GM21423 (cell line): ENCODE measurements around the gene IGFLR1.

Source experiments
- ATAC-seq: cut with Tn5 transposase; IDR thresholded peaks from one replicate; pipeline ENCODE4 v1.9.1; 2021; ENCODE audit warnings: mild to moderate bottlenecking, moderate library complexity; ENCODE audit not compliant: unreplicated experiment

The IGFLR1 gene, protein sequence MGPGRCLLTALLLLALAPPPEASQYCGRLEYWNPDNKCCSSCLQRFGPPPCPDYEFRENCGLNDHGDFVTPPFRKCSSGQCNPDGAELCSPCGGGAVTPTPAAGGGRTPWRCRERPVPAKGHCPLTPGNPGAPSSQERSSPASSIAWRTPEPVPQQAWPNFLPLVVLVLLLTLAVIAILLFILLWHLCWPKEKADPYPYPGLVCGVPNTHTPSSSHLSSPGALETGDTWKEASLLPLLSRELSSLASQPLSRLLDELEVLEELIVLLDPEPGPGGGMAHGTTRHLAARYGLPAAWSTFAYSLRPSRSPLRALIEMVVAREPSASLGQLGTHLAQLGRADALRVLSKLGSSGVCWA

DNA sequence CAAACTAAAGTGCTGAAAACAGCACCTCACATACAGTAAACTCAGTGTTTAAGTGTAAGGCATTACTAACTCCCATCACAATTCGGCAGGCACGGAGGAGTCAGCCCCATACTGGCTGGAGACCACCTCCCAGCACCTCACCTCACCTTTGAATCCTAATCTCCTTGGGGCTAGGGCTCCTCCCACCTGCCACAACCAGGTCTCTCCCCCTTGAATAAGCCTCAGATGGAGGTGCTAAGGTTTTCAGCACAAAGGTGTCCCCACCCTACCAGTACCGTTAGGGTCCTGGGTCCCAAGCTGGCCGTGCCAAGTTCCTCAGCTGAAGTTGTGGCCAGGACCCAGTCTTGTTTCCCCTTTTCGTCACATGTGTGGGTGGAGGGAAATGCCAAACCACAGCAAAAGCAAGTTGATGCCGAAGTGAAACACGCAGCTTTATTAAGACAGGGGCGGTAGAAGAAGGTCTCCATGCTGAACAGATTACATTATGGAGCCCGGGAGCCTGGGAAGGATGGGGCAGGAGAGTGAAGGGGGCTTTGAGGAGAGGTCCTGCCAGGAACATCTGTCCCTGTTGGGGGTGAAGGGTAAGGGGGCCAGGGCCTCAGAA is at the start of gene IGFLR1:
Gene IGFLR1, minus strand, starts transcription at position 332 of the 604 bp plus-strand sequence. CDS start 1,272 bp downstream, outside the sequence.
- ATAC-seq = no peak

DNA sequence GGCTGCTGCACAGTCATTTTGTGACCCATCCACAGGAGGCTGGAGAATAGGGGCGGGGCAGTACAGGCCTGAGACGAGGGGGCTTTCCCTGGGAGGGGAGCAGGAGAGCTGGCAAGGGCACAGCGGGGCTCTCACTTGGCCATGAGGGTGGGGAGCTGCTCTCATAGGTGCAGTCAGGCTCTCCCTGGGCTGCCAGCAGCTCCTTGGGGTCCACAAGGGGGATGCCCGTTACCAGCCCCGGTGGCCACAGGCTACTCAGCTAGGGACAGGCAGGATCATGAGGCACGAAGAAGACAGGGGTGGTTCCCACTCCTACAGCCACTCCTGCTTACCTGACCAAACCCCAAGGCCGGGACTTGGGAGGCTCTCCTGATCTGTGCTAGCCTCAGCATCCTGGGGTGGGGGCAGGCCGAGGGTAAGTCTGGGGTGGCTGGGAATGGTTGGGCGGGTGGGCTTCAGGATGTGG is 49.6 kb upstream of the IGFLR1 start:
- no peak for ATAC-seq

DNA sequence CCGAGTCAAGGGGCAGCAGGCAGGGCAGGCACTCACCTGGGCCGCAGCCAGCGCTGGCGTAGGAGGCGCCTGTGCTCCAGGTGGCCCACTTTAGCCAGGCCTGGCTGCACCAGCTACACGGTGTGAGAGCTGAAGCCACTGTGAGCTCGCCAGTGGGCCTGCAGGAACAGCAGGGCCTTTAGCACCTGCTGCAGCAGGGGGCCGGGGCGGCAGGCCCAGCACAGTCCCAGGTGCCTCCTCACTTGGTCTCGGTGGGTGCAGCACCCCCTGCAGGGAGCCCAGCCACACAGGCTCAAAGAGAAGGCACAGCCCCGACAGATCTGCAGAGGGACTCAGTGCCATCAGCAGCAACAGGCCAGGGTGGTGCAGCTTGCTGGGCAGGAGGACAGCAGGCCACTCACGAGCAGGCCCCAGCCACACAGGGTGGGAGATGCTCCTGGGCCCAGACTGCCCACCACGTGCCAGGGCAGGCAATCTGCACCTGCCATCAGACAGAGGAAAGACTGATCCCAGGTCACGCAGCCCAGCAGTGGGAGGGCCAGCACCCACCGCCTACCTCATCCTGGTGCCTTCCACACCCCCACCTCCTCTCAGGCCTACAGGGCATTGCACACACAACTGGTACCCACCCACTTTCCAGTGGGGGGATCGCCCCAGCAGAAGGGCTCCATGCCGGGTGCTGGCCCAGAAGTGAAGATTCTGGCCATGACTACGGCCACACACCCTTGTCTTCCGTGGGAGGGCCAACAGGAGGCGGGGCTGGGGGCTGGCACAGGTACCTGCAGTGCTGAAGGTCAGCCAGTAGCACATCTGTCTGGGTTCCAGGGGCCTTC is 48.9 kb upstream of the IGFLR1 start:
- ATAC-seq = no peak

DNA sequence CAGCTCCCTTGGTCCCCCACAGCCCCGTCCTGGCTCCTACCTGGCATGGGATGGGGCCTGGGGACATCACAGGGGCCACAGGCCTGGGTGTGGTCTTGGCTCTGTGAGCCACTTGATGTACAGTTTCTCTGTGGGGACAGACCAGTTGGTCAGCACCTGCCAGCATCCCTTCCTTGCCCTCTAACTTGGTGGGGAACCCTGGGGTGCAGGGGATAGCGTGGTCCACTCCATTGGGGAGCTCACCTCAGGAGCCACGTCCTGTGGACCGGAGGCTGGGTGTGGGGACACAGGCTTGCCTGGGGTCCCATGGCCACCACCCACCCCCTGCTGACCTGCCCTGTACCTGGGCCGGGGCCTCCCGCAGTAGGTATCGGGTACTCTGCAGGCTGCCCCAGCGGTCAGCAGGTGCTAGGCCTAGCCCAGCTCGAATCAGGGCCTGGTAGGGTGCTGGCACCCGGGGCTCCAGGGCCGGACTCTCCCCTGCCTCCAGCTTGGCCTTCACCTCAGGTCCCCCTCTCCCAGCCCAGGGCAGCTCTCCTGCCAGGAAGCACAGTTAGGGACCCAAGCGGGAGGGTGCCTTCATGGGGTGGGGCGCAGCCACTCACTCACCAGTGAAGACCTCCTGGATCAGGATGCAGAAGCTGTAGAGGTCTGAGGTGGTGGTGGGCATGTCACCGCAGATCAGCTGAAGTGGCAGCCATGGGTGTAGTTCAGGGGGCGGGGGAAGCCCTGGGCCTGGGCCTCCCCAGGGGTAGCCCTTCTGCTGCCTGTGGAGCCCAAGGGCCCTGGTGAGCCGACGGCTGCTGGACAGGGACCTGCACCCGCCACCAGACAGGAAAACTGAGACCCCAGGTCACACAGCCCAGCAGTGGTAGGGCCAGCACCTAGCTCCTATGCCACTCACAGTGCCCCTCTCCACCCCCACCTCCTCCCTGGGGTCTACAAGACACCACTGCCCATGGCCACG is 48.0 kb upstream of the IGFLR1 start:
- no peak for ATAC-seq

DNA sequence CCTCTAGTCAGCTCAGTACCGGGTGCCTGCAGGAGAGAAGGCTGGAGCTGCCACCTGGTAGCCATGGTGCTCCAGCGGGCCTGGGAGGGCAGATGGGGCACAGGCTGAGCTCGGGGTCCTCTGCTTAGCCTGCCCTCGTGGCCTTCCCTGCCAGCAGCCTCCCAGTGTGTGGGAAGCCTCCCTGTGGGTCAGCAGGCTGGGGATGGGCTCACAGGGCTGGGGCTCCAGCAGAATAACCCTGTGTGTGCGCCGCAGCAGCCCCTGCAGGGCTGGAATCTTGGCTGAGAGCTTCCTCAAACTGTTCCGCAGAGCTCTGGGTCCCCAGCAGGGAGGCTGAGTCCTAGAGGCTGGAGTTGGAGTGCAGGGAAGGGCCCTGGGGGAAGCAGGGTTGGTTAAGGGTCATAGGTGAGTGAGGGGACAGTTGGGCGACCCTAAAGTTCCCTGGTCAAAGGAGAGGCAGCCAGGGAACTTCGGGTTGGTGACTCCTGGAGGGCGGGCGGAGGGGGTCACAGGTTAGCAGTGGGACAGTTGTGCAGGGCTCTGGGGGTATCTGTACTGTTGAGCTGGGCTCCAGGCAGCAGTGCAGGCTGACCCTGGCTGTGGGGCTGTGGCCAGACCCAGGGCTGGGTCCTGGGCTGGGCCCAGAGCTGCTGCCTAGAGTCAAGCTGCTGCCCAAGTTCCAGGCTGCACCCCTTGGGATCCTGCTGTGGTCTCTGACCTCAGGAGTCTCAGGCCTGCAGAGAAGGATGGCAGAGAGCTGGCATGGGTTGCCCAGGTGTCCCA is 47.1 kb upstream of the IGFLR1 start:
- no peak for ATAC-seq

DNA sequence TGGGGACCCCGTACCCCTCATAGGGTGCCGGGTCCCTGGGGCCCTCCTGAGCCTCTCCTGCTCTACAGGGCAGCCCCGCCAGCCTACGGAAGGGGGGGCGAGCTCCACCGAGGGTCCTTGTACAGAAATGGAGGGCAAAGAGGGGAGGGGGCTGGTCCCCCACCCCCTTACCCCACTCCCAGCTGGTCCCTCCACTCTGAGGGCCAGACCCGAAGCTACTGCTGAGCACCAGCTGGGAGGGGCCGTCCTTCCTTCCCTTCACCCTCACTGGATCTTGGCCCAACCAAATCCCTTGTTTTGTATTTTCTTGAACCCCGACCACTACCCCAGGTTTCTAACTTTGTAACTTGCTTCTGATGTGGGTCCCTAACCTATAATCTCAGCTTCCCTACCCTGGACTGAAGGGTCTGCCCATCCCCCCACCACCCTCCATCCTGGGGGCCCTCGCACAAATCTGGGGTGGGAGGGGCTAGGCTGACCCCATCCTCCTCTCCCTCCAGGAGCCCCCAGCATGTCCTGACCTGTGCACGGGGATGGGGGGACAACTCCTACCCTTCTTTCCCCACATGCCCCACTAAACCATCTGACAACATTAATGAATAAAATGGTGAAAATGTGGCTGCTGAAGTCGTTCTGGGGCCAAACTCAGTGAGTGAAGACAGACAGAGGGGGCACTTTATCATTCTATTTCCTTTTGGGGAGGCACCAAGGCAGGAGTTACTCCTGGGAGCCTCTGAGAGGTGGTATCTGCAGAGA is 46.1 kb upstream of the IGFLR1 start:
- no peak for ATAC-seq

DNA sequence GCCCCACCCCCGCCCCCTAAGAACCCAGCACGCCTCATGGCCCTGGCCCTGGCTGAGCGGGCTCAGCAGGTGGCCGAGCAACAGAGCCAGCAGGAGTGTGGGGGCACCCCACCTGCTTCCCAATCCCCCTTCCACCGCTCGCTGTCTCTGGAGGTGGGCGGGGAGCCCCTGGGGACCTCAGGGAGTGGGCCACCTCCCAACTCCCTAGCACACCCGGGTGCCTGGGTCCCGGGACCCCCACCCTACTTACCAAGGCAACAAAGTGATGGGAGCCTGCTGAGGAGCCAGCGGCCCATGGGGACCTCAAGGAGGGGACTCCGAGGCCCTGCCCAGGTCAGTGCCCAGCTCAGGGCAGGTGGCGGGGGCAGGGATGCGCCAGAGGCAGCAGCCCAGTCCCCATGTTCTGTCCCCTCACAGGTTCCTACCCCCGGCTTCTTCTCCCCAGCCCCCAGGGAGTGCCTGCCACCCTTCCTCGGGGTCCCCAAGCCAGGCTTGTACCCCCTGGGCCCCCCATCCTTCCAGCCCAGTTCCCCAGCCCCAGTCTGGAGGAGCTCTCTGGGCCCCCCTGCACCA is 45.1 kb upstream of the IGFLR1 start:
- no peak for ATAC-seq

DNA sequence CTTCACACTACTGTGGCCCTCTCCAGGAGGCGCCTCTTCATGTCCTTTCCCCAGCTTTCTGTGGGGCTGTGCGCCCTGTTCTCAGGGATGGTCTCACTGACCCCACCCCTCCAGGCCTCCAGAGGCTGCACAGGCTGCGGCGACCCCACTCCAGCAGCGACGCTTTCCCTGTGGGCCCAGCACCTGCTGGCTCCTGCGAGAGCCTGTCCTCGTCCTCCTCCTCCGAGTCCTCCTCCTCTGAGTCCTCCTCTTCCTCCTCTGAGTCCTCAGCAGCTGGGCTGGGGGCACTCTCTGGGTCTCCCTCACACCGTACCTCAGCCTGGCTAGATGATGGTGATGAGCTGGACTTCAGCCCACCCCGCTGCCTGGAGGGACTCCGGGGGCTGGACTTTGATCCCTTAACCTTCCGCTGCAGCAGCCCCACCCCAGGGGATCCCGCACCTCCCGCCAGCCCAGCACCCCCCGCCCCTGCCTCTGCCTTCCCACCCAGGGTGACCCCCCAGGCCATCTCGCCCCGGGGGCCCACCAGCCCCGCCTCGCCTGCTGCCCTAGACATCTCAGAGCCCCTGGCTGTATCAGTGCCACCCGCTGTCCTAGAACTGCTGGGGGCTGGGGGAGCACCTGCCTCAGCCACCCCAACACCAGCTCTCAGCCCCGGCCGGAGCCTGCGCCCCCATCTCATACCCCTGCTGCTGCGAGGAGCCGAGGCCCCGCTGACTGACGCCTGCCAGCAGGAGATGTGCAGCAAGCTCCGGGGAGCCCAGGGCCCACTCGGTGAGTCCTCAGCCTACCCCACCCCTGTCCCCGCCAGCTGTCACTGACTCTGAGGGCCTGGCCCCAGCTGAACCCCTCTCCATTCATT is 44.3 kb upstream of the IGFLR1 start:
- no peak for ATAC-seq

DNA sequence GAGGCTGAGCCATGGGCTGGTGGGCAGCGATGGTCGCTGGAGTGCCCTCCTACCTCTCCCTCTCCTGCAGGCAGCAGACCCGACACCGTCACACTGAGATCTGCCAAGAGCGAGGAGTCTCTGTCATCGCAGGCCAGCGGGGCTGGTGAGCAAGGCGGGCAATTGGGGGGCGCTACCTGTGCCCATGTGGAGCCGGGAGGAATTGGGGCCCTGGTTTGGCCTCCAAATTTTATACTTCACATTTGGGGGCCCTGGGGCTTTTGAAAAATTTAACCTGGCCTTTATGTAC is 43.0 kb upstream of the IGFLR1 start:
- ATAC-seq = no peak

DNA sequence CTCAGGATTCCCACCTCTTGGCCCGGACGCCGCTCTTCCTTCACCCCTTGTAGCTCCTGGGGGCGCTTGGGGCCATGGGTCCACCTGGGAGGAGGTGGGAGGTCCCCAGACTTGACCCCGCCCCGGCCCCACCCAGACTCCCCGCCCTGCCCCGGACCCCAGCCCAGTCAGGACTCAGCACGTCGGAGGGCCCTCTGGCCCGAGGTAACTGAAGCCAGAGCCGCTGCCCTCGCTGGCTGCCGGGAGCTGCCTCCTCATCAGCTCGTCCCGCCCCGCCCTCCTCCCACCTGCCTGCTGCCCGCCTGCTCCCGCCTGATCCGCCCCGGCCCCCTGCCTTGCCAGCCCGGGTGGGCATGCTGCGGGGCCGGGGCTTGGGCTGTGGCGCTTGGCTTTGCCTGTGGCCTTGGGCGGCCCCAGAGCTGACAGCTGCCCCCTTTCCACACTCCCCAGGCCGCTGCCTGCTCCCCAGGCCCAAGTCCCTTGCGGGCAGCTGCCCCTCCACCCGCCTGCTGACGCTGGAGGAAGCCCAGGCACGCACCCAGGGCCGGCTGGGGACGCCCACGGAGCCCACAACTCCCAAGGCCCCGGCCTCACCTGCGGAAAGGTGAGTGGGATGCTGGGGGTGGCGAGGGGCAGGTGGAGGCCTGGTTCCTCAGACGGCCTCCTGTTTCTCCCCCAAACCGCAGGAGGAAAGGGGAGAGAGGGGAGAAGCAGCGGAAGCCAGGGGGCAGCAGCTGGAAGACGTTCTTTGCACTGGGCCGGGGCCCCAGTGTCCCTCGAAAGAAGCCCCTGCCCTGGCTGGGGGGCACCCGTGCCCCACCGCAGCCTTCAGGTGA is 42.5 kb upstream of the IGFLR1 start:
- ATAC-seq = no peak

DNA sequence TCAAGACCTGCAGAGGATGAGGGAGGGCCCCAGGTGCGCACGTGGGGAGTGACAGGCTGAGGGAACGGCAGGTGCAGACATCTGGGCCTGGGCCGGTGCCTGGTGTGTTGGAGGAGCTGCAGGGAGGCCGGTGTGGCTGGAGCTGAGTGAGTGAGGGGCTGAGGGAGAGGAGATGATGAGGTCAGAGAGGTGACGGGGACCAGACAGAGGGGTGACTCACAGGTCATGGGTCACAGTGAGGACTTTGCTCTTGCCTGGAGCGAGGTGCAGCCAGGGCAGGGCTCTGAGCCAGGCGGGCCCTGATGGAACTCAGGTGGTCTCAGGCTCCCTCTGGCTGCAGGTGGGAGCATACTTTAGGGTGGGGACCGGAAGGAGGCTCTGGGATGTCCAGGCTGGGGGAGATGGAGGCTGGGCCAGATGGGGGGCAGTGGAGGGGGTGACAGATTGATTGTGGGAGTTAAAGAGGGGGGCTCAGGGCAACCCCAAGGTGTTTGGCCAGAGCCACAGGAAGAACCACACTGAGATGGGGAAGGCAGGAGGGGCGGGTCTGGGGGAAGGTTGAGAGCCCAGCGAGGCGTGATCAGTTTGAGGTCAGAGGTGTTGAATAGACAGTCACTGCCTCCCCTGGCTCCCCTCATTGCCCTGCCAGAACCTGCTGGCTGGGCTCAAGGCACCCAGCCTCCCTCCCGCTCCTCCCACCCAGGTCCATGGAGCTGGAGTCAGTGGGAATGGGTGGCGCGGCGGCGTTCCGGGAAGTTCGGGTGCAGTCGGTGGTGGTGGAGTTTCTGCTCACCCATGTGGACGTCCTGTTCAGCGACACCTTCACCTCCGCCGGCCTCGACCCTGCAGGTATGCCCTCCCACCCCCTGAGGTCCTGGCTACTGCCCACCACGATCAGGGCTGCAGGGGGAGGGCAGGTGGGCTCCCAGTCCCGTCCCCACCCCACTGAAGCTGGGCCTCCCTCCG is 41.5 kb upstream of the IGFLR1 start:
- no peak for ATAC-seq

DNA sequence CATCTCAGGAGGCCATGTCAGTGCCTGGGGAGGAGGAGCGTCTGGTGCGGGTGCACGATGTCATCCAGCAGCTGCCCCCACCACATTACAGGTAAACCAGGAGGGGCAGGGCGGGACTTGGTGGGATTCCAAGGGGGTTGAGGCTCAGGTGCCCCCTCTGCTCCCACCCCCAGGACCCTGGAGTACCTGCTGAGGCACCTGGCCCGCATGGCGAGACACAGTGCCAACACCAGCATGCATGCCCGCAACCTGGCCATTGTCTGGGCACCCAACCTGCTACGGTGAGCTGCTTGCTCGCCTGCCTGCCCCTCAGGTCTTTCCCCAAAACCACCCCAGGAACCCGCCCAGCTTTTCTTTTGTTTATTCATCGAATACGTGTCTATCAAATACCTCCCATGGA is 40.3 kb upstream of the IGFLR1 start:
- ATAC-seq = no peak

DNA sequence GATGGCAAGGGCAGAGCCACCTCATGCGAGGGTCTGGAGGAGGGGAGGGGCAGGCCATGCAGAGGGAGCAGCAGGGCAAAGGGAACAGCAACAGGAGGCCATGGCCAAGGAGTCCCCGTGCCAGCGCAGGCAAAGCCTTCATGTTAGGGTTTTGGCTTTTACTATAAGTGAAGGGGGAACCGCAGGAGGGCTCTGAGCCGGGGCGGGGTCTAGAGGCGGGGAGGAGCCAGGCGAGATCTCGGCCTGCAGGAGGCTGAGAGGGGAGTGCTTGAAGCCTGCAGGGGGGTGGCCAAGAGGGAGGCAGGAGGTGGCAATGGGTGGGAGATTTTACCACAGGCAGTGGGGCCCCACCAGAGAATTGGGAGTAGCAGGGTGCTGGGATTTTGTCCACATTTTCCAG is 39.4 kb upstream of the IGFLR1 start:
- no peak for ATAC-seq

DNA sequence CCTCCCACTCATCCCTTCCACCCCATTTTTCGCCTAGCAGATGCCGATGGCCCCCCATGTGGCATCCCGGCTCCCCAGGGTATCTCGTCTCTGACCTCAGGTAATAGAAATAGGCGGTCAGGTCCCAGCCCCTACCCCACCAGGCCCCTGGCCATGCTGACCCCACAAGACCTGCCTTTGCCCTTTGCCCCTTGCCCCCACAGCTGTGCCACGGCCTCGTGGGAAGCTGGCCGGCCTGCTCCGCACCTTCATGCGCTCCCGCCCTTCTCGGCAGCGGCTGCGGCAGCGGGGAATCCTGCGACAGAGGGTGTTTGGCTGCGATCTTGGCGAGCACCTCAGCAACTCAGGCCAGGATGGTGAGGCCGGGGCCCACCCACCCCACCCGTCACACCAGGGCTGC is 38.5 kb upstream of the IGFLR1 start:
- no peak for ATAC-seq

DNA sequence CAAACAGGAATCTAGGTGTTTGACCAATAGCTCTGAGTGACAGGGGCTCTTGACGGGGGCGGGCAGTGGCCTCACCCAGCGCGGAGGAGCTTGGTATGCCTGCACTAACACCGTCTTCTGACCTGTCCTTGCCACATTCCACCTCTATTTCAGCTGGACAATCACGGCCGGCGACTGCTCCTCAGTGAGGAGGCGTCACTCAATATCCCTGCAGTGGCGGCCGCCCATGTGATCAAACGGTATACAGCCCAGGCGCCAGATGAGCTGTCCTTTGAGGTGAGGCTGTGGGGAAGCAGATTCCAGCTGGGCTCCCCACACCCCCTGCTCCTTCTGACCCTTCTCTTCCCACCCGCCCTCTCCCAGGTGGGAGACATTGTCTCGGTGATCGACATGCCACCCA is 37.8 kb upstream of the IGFLR1 start:
- ATAC-seq = no peak

DNA sequence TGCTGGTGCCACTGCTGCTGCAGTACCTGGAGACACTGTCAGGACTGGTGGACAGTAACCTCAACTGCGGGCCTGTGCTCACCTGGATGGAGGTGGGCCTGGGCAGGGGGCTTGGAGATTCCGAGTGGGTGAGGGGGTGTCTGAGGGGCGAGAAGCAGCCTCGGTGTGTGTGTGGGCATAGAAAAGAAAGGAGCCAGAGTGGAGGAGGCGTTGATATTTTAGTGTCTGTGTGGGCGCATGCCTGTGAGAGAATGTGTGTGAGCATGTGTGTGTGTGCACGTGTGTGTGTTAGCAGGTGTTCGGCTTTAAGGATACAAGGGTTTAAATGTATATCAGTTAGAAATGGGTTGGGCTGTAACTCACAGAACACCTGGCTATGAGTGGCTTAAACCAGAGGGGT is 36.8 kb upstream of the IGFLR1 start:
- no peak for ATAC-seq
